ENCODE data around the gene ZNF683. TPM values are rescaled to one million over a fixed set of nuclear protein-coding genes. Genes with fewer than 3 reads are reported as not detected.

The ZNF683 gene
- total RNA-seq, 1 donor from 2014 or later, result not detected

DNA sequence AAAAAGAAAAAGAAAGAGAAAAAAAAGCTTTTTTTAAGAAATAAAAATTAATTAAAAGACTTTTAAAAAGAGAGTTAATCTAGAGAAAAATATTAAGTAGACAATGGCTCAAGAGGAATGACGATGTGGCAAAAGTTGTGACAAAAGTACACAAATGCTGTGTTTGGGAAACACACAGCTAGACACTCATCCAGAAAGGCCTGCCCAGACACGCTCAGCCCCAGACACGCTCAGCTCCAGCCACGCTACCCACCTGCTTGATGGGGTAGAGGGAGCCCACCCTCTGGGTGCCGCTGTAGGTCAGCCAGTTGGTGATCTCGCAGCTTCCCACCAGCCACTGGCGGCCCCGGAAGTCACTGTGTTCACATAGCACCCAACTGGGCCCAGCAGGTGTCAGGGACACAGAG is 44.6 kb downstream of the ZNF683 start:
- H3K27me3 ChIP-seq, result no peaks in the 10 kb centered on the region
- H3K4me3 ChIP-seq, result no peak overlapping the region
- intact Hi-C loops (cut with DNase I), result no loop called here

DNA sequence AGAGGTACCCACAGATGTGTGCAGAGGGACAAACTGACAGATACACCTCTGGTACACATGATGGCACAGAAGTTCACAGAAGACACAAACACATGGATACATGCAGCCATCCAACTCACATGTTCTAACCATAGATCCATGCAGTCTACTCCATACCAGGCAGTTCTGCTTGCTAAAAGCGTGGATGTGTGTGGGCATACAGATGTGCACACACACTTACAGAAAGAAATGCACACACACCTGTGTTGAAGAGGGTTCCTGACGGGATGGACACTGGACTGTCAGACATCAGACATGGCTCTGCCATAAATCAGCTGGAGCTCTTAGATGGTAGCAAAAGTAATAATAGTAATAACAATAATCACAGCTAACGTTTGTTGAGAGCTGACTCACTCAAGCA is 48.0 kb downstream of the ZNF683 start:
- H3K4me3 ChIP-seq, result no peak overlapping the region
- H3K4me1 ChIP-seq, result peaks cover 0 to 3% of the 10 kb centered on the region in 2 donors
- no peak overlapping the region for H3K27ac ChIP-seq
- no peak for DNase-seq (ENCODE audit: low spot score in 2 of 2)
- intact Hi-C loops (cut with DNase I), result loop anchor here (5.0 kb wide), 2 partner anchors 92 to 222 kb away; partner anchors contain the start of gene CEP85
- no peaks in the 10 kb centered on the region for H3K27me3 ChIP-seq
- no peaks in the 10 kb centered on the region for H3K36me3 ChIP-seq
- H3K9me3 ChIP-seq, result no peaks in the 10 kb centered on the region
- TF ChIP-seq, protein P1, sequence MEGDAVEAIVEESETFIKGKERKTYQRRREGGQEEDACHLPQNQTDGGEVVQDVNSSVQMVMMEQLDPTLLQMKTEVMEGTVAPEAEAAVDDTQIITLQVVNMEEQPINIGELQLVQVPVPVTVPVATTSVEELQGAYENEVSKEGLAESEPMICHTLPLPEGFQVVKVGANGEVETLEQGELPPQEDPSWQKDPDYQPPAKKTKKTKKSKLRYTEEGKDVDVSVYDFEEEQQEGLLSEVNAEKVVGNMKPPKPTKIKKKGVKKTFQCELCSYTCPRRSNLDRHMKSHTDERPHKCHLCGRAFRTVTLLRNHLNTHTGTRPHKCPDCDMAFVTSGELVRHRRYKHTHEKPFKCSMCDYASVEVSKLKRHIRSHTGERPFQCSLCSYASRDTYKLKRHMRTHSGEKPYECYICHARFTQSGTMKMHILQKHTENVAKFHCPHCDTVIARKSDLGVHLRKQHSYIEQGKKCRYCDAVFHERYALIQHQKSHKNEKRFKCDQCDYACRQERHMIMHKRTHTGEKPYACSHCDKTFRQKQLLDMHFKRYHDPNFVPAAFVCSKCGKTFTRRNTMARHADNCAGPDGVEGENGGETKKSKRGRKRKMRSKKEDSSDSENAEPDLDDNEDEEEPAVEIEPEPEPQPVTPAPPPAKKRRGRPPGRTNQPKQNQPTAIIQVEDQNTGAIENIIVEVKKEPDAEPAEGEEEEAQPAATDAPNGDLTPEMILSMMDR (IDR thresholded peaks at IDR 0.05), result no peak

More for the DNA sequence above, 44.6 kb downstream of the ZNF683 start:
- TF ChIP-seq, protein P1 (IDR thresholded peaks at IDR 0.05), result no peak
- Histone ChIP-seq H3K27ac (no peak overlapping the region), H3K4me1 (no peaks in the 10 kb centered on the region), H3K36me3 (no peaks in the 10 kb centered on the region), H3K9me3 (no peaks in the 10 kb centered on the region)
- no peak for DNase-seq (ENCODE audit: low spot score in 2 of 2)

DNA sequence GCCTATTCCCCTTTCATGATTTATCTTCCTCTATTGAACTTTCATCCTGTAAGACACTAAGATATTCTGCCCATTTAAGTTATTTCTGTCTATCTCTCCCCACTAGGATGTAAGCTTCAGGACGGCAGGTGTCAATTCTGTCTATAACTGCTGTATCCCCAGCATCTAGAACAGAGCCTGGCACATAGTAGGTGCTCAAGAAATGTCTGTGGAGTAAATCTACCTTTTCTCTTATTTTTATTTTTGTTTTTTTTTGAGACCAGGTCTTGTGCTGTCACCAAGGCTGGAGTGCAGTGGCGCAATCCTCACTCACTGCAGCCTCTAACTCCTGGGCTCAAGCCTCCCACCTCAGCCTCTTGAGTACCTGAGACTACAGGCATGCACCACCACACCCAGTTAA is 49.2 kb downstream of the ZNF683 start:
- no peaks in the 10 kb centered on the region for H3K27me3 ChIP-seq
- H3K36me3 ChIP-seq, result no peaks in the 10 kb centered on the region
- intact Hi-C loops (cut with DNase I), result loop anchor here (5.0 kb wide), 2 partner anchors 91 to 221 kb away; partner anchors contain the start of gene CEP85
- TF ChIP-seq, protein P1 (IDR thresholded peaks at IDR 0.05), result no peak
- H3K4me3 ChIP-seq, result no peak overlapping the region
- H3K4me1 ChIP-seq, result peaks cover 0 to 3% of the 10 kb centered on the region in 2 donors
- no peak overlapping the region for H3K27ac ChIP-seq
- H3K9me3 ChIP-seq, result no peaks in the 10 kb centered on the region
- no peak for DNase-seq (ENCODE audit: low spot score in 2 of 2)

DNA sequence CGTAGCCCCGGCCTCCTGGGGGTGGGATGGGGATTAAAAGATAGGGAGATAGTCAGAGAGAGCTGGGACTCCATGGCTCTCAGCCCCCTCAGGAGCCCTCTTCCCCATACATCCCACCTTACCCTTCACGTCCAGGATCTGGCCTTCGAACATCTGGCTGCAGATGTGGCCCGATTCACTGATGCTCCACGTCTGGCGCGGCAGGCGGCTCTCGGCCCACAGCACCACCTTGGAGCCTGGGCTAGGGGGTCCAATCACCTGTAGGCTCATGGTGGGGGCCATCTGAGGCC is 50.6 kb downstream of the ZNF683 start:
- H3K4me3 ChIP-seq, result no peak overlapping the region
- no peaks in the 10 kb centered on the region for H3K9me3 ChIP-seq
- intact Hi-C loops (cut with DNase I), result loop anchor here (5.0 kb wide), 2 partner anchors 90 to 220 kb away; partner anchors contain the start of gene CEP85
- TF ChIP-seq, protein P1 (IDR thresholded peaks at IDR 0.05), result no peak
- H3K27me3 ChIP-seq, result no peaks in the 10 kb centered on the region
- DNase-seq (ENCODE audit: low spot score in 2 of 2), result no peak
- H3K36me3 ChIP-seq, result no peaks in the 10 kb centered on the region
- H3K4me1 ChIP-seq, result peaks cover 0 to 3% of the 10 kb centered on the region in 2 donors
- H3K27ac ChIP-seq, result no peak overlapping the region

DNA sequence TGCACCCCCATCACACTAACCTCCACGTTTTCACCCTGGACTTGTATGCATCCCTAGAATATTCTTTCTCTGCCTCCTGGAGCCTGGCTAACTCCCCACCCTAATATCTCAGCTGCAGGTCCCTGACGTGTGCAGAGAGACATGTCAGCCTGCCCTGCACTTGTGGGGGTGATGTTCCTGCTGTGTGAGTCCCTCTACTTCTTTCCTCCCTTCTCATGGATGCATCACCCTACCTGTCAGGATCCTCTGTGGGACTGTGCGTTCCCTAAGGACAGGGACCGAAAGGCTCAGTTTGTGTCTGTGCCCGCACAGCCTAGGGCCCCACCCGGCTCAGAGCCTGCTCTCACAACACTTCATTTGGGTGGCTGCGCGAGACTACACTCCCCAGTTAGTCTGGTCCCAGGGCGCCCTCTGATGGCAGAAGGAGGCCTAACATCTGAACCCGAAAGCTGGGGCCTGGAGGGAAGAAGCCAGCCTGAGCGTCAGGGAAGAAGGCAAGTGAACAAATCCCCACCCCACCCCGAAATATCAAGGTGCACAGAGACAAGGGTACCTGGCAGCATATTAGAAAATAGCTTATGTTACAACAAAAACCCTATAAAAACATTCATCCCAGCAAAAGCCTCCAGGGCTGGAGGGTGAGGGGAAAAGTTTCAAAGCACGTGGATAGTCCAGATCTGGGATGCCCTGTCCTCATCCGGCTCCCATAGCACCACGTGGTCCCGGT is 51.1 kb downstream of the ZNF683 start:
- Histone ChIP-seq H3K4me3 (no peak overlapping the region), H3K36me3 (no peaks in the 10 kb centered on the region), H3K9me3 (no peaks in the 10 kb centered on the region), H3K4me1 (peaks cover 0 to 3% of the 10 kb centered on the region in 2 donors), H3K27ac (no peak overlapping the region), H3K27me3 (no peaks in the 10 kb centered on the region)
- TF ChIP-seq, protein P1 (IDR thresholded peaks at IDR 0.05), result peak; percentile 86 to 95 (median 90)
- intact Hi-C loops (cut with DNase I), result loop anchor here (1.0 to 5.0 kb wide), 4 partner anchors 46 to 219 kb away; partner anchors contain the start of genes C1orf232, CEP85 and ZNF593
- peak; percentile 69 to 97 for DNase-seq (ENCODE audit: low spot score in 2 of 2)

Data from ascending aorta (tissue), 2 donors.